ENCODE data around the gene FAM210B. TPM values are rescaled to one million over a fixed set of nuclear protein-coding genes. Genes with fewer than 3 reads are reported as not detected.

The FAM210B gene
- total and polyA plus RNA-seq, 2 of the 8 experiments (the other 6 are each of a cell fraction or from before 2014, with no cell fraction given): 9.4 to 15.0 TPM

DNA sequence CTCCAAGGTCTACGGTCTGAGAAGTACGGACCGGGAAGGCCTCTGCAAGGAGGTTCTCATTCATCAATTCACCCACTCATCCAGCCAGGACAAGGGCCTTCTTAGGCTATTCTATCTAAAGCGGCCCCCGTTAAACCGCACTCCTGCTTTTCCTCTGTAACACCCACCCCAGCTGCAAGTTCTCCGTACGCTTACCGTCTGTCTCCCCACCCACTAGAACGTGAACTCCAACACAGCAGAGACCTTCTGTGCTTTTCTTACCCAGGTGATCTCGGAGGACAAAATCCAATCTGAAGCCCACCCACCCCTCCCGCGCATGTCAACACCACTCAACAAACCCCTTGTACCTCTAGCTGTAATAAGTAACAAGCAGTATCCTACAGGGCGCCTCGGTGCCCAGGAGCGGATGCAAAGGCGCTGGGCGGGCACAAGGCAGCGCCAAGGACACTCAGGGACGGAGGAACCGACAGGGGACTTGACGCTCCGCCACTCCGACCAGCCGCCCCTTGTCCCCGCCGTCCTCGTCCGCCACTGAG lies 32.9 kb downstream of the FAM210B start (continued):
- TF ChIP-seq SAP30 (IDR thresholded peaks at IDR 0.05; ENCODE audit: insufficient read depth, insufficient replicate concordance, low read length) (no peak), KDM4A (IDR thresholded peaks at IDR 0.05; ENCODE audit: low read depth, low read length, severe bottlenecking) (peak; percentile 68), SP2 (IDR thresholded peaks at IDR 0.05; ENCODE audit: low read length) (no peak), SRF (IDR thresholded peaks at IDR 0.05; ENCODE audit: low read depth, low read length) (no peak), SIN3A (conservative IDR thresholded peaks at IDR 0.05 in 1 of 2, IDR thresholded peaks at IDR 0.05 in 1 of 2; ENCODE audit: low read depth in 1 of 2, low read length in 2 of 2) (0 out of 4 replicates have a peak, but pooled peaks of 1 of the 2 experiments have one; percentile 6), SIRT6 (IDR thresholded peaks at IDR 0.05; ENCODE audit: low read length) (no peak), RBBP5 (IDR thresholded peaks at IDR 0.05; ENCODE audit: borderline replicate concordance, low read depth, low read length) (0 out of 2 replicates have a peak, but pooled peaks have one; percentile 15)
- TF ChIP-seq, protein P1, sequence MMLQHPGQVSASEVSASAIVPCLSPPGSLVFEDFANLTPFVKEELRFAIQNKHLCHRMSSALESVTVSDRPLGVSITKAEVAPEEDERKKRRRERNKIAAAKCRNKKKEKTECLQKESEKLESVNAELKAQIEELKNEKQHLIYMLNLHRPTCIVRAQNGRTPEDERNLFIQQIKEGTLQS (IDR thresholded peaks at IDR 0.05; ENCODE audit: insufficient read depth, low read depth, low read length): no peak

Measured in H1 (cell line).